K562 (cell line): ENCODE measurements around the gene ZNF800. TPM values are rescaled to one million over a fixed set of nuclear protein-coding genes. Genes with fewer than 3 reads are reported as not detected.

Experiments used
- ATAC-seq: fragments of 200-7000 bp; cut with Tn5 transposase; 3 replicates; pipeline ENCODE4 v1.9.1; 2020; ENCODE audit warnings: moderate library complexity
- BruUV-seq: library from RNA; stranded (reverse); fragments of 400-500 nt; replicated peaks from 2 replicates; lab custom pipeline; 2021; lab: Mats Ljungman, UMichigan
- CTCF ChIA-PET: fragments of 300-600 bp; formaldehyde crosslinking; extraction: SDS; loops from one replicate; lab custom pipeline; 2021; ENCODE audit warnings: low intra/inter-chr PET ratio; lab: Yijun Ruan, JAX
- POLR2A ChIA-PET: fragments of 300-600, 350-650 bp; sonication (Branson Sonifier 250); formaldehyde crosslinking; extraction: SDS; loops from one replicate; lab custom pipeline; 2021; ENCODE audit warnings: antibody characterized with exemption, inconsistent platforms; lab: Yijun Ruan, JAX
- DNase-seq, 4 experiments: peaks; one replicate each; pipeline versions ENCODE4 v3.0.0 to v3.0.0-alpha.2; 2011 to 2018; ENCODE audit warnings: low spot score in 3 of 4, mixed read lengths in 3 of 4; ENCODE audit errors: extremely low read depth in 1 of 4
- FAIRE-seq: peaks from 2 replicates; lab custom pipeline; 2011; peaks lifted over from hg19 to GRCh38; lab: Jason Lieb, UNC
- H2AFZ ChIP-seq: 2 replicates; pipeline ENCODE4 v1.6.0; 2011; ENCODE audit warnings: low read depth, low read length, control low read depth, inconsistent platforms
- H3K27ac ChIP-seq: fragments of 200-600 bp; 3 replicates; pipeline ENCODE4 v1.8.0; 2011; ENCODE audit warnings: low read depth, mild to moderate bottlenecking, control low read depth, inconsistent platforms, low read length, moderate library complexity, mixed read lengths; ENCODE audit errors: extremely low read depth
- H3K27me3 ChIP-seq, 2 experiments: fragments of 300-600 bp in 1 of 2; 2 replicates in 1 of 2; 3 replicates in 1 of 2; pipeline versions ENCODE4 v1.6.0 to v1.8.0; 2011; ENCODE audit warnings: inconsistent platforms in 2 of 2, low read length in 2 of 2, mild to moderate bottlenecking in 1 of 2, mixed read lengths in 1 of 2, moderate library complexity in 1 of 2; ENCODE audit not compliant: control insufficient read depth in 2 of 2, insufficient read depth in 2 of 2
- H3K36me3 ChIP-seq: fragments of 300-600 bp; 3 replicates; pipeline ENCODE4 v1.8.0; 2011; ENCODE audit warnings: mild to moderate bottlenecking, low read length, inconsistent platforms; ENCODE audit not compliant: control insufficient read depth, insufficient read depth
- H3K4me1 ChIP-seq, 2 experiments: fragments of 200-600 bp in 1 of 2; replicated peaks in 1 of 2; 2 replicates in 1 of 2; 3 replicates in 1 of 2; pipeline versions ENCODE4 v1.5.1 to v1.8.0; 2011; ENCODE audit warnings: inconsistent platforms in 2 of 2, low read length in 2 of 2, mild to moderate bottlenecking in 1 of 2, mixed read lengths in 1 of 2, moderate library complexity in 1 of 2; ENCODE audit not compliant: control insufficient read depth in 2 of 2, insufficient read depth in 2 of 2
- H3K4me2 ChIP-seq: 2 replicates; pipeline ENCODE4 v1.6.1; 2011; ENCODE audit warnings: low read length, control low read depth, inconsistent platforms, mixed read lengths; ENCODE audit not compliant: insufficient read depth
- H3K4me3 ChIP-seq: fragments of 200-600 bp; sonication (generic), shearing (Covaris generic); 2 replicates; pipeline ENCODE4 v1.5.1; 2016; ENCODE audit warnings: control low read depth, inconsistent platforms
- H3K79me2 ChIP-seq: fragments of 200-600 bp; 3 replicates; pipeline ENCODE4 v1.8.0; 2011; ENCODE audit warnings: low read length, inconsistent platforms; ENCODE audit not compliant: control insufficient read depth, insufficient read depth
- H3K9ac ChIP-seq, 2 experiments: 2 replicates each; pipeline versions ENCODE4 v1.6.0 to v1.6.1; 2011; ENCODE audit warnings: low read depth in 2 of 2, low read length in 2 of 2, control low read depth in 1 of 2, inconsistent platforms in 1 of 2, mild to moderate bottlenecking in 1 of 2, mixed read lengths in 1 of 2; ENCODE audit not compliant: insufficient read depth in 1 of 2
- H3K9me1 ChIP-seq: one replicate; pipeline ENCODE4 v1.6.0; 2011; ENCODE audit warnings: inconsistent platforms, mild to moderate bottlenecking, low read length, moderate library complexity; ENCODE audit not compliant: control insufficient read depth, insufficient read depth
- H3K9me3 ChIP-seq: replicated peaks from 2 replicates; pipeline ENCODE4 v1.5.1; 2011; ENCODE audit warnings: low read depth, low read length, inconsistent platforms; ENCODE audit not compliant: control insufficient read depth, insufficient read depth
- H4K20me1 ChIP-seq: replicated peaks from 2 replicates; pipeline ENCODE4 v1.6.1; 2011; ENCODE audit warnings: low read length, inconsistent platforms, mixed read lengths; ENCODE audit not compliant: control insufficient read depth, insufficient read depth
- ATF3 ChIP-seq, 2 experiments: fragments of 450-650 bp in 1 of 2; sonication (generic) in 1 of 2; formaldehyde crosslinking in 1 of 2; IDR thresholded peaks in 1 of 2; conservative IDR thresholded peaks in 1 of 2; 2 replicates each; pipeline versions ENCODE4 v1.6.1 to v1.8.1; 2016 to 2023; ENCODE audit warnings: mild to moderate bottlenecking in 2 of 2, moderate library complexity in 2 of 2, inconsistent platforms in 1 of 2, missing genetic modification reagents in 1 of 2
- BCLAF1 ChIP-seq, 2 experiments: fragments of 450-650 bp in 1 of 2; IDR thresholded peaks; 2 replicates each; pipeline ENCODE4 v1.6.1; 2011 to 2017; ENCODE audit warnings: low read depth in 2 of 2, antibody characterized with exemption in 1 of 2, borderline replicate concordance in 1 of 2, low read length in 1 of 2, mild to moderate bottlenecking in 1 of 2, mixed read lengths in 1 of 2; ENCODE audit not compliant: control insufficient read depth in 1 of 2
- CREB3 ChIP-seq: fragments of 450-650 bp; conservative IDR thresholded peaks from 2 replicates; pipeline ENCODE4 v1.6.1; 2016; ENCODE audit warnings: missing genetic modification characterization, low read depth, mild to moderate bottlenecking, missing compliant biosample characterization, moderate library complexity
- GATAD2A ChIP-seq: fragments of 450-650 bp; IDR thresholded peaks from 2 replicates; pipeline ENCODE4 v1.6.1; 2017
- PHF8 ChIP-seq: fragments of 200-600 bp; sonication (generic); IDR thresholded peaks from 2 replicates; pipeline ENCODE4 v1.6.1; 2012; ENCODE audit warnings: mixed run types, mild to moderate bottlenecking, inconsistent platforms, low read length, moderate library complexity, borderline replicate concordance
- RB1 ChIP-seq: fragments of 450-650 bp; IDR thresholded peaks from 2 replicates; pipeline ENCODE4 v1.6.1; 2017; ENCODE audit warnings: low read depth, mild to moderate bottlenecking
- SMARCA5 ChIP-seq: fragments of 450-650 bp; IDR thresholded peaks from 2 replicates; pipeline ENCODE4 v1.6.1; 2016
- THRAP3 ChIP-seq: fragments of 450-650 bp; IDR thresholded peaks from 2 replicates; pipeline ENCODE4 v1.6.1; 2016; ENCODE audit warnings: mild to moderate bottlenecking, inconsistent platforms, borderline replicate concordance
- ZNF146 ChIP-seq: IDR thresholded peaks from one replicate; pipeline ENCODE4 v1.6.1; 2018; ENCODE audit warnings: missing compliant biosample characterization; ENCODE audit not compliant: unreplicated experiment
- ZNF197 ChIP-seq: fragments of 200-800 bp; sonication (Bioruptor generic); IDR thresholded peaks from 2 replicates; pipeline ENCODE4 v1.6.1; 2016; ENCODE audit warnings: low read depth, missing genetic modification characterization, missing compliant biosample characterization
- ZNF699 ChIP-seq: fragments of 250-450 bp; sonication (Bioruptor Pico); IDR thresholded peaks from 2 replicates; pipeline ENCODE4 v1.8.0; 2021; ENCODE audit warnings: mild to moderate bottlenecking, moderate library complexity; ENCODE audit not compliant: insufficient replicate concordance
- WGBS: fragments of 100-300 bp; shearing (Covaris generic); methylation state at CpG from one replicate; pipeline ENCODE4 v1.1.6; 2016; ENCODE audit warnings: low coverage, mixed read lengths; ENCODE audit not compliant: insufficient coverage; ENCODE audit errors: missing lambda C conversion rate; 5-methylcytosine and 5-hydroxymethylcytosine counted together
- in situ Hi-C: fragments of 300-500 bp; cut with MboI; formaldehyde crosslinking; loops from 4 replicates; pipeline ENCODE4 v1.15.0; 2018; ENCODE audit warnings: inconsistent platforms, mixed read lengths
- intact Hi-C: fragments of 100-400 bp; cut with micrococcal nuclease; formaldehyde crosslinking; loops from 2 replicates; pipeline ENCODE4 v1.14.2; 2022
- polyA plus RNA-seq, 8 experiments: library from polyadenylated mRNA; depleted of rRNA in 4 of 8; stranded (reverse) in 5 of 8; unstranded in 3 of 8; fragments of >200 nt; fragmentation: Nextera tagmentation in 2 of 8; fragmentation: Illumina TruSeq in 1 of 8; extraction: Ambion mirVana in 2 of 8; extraction: Trizol in 1 of 8; gene quantifications; 2 replicates each; pipeline versions ENCODE4 v1.2.1 to v1.2.3, GENCODE V29; 2011 to 2014; ENCODE audit warnings: inconsistent platforms in 1 of 8, missing spikeins in 1 of 8
- total RNA-seq, 7 experiments: library from RNA; depleted of rRNA in 6 of 7; stranded (reverse); fragments of >200 nt in 6 of 7; fragmentation: Illumina TruSeq in 2 of 7; extraction: Trizol in 2 of 7; gene quantifications; 2 replicates each; pipeline versions ENCODE4 v1.2.1 to v1.2.3, GENCODE V29; 2011 to 2021; ENCODE audit warnings: low replicate concordance in 1 of 7

Gene ZNF800
- total and polyA plus RNA-seq, 9 of the 15 experiments (the other 6 are each of a cell fraction or from before 2014, with no cell fraction given), result 7.5 to 58.3 (median 33.4) TPM

- peak; percentile 71 to 86 (median 81) for DNase-seq
- Histone ChIP-seq H3K27ac (peak overlapping the region; percentile 97), H3K4me1 (peaks cover 26 to 31% of the 10 kb centered on the region in 2 experiments), H3K9me3 (no peaks in the 10 kb centered on the region), H2AFZ (peak overlapping the region; percentile 84), H3K27me3 (no peaks in the 10 kb centered on the region), H3K36me3 (peaks cover 41% of the 10 kb centered on the region), H4K20me1 (peaks cover 4% of the 10 kb centered on the region; the same call in 1 of the 2 replicates), H3K4me2 (peak overlapping the region; percentile 97), H3K79me2 (peaks cover 58% of the 10 kb centered on the region), H3K4me3 (peak overlapping the region; percentile 92), H3K9me1 (no peaks in the 10 kb centered on the region), H3K9ac (peak overlapping the region; percentile 97 to 99)
- ChIA-PET POLR2A (interaction anchor here (0.5 to 2.3 kb wide), 14 partner anchors 9 to 266 kb away, joined by 3 to 22 read pairs (median 4); partner anchors contain the start of gene GCC1), CTCF (interaction anchor here (0.7 kb wide), 2 partner anchors 45 to 817 kb away, joined by 3 read pairs; no protein-coding TSS in a partner anchor)
- WGBS, result under 1% methylated on average over 35 of the region's 48 CpGs
- intact Hi-C loops (loop anchor here (2.0 kb wide), 1 partner anchor 27 kb away; no protein-coding TSS in a partner anchor), in situ Hi-C loops (no loop called here)
- no TSS peak for BruUV-seq
- no peak for FAIRE-seq
- peak; percentile 70 for ATAC-seq
- TF ChIP-seq BCLAF1 (IDR thresholded peaks at IDR 0.05; ENCODE audit: borderline replicate concordance in 1 of 2, control insufficient read depth in 1 of 2, low read depth in 2 of 2, low read length in 1 of 2) (0 out of 4 replicates have a peak, but pooled peaks of 1 of the 2 experiments have one; percentile 55), ZNF197 (no peak), CREB3 (tag) (no peak), ATF3 (IDR thresholded peaks at IDR 0.05) (no peak), ATF3 (CRISPR knock-in tag; conservative IDR thresholded peaks at IDR 0.05) (peak; percentile 83), SMARCA5 (no peak), ZNF146 (CRISPR knock-in tag) (no peak), GATAD2A (no peak), PHF8 (no peak), RB1 (peak; percentile 12; the same call in 1 of the 2 replicates), THRAP3 (no peak), ZNF699 (CRISPR knock-in tag) (no peak)
Measured at GRCh38 chr7:127392182-127392565, 334 bp downstream of the ZNF800 start.
